Umbilical cord (tissue), 2 donors: Measurements from ENCODE around the gene OR4D2. TPM values are rescaled to one million over a fixed set of nuclear protein-coding genes. Genes with fewer than 3 reads are reported as not detected.

Source experiments
- DNase-seq: peaks from one replicate; pipeline ENCODE4 v3.0.0-alpha.2; 2015; ENCODE audit warnings: low spot score
- total RNA-seq: library from RNA; depleted of rRNA; stranded (reverse); fragments of >200 nt; gene quantifications from one replicate; pipeline ENCODE4 v1.2.3, GENCODE V29; 2014; ENCODE audit warnings: low replicate concordance; ENCODE audit not compliant: insufficient read depth

Gene OR4D2
- total RNA-seq, 1 donor from 2014 or later, result 2.2 TPM

DNA sequence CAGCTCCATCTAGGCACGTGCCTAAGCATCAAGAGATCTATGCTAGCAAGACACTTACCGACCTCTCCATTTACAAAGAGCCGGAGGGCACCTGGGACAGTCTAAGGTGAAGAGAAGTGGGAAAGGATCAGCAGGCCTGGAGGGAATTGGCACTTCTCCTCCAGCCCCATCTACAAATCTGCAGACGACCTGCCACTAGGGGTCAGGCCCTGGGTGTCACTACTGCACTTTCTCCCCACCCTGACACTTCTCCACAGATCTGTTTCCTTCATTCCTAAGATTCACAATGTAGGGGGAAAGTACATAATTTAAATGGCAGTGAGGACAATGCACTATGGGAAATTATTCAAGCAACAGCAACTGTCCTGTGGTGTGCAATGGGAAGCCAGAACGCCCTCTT is 44.1 kb downstream of the OR4D2 start:
- DNase-seq, result no peak

DNA sequence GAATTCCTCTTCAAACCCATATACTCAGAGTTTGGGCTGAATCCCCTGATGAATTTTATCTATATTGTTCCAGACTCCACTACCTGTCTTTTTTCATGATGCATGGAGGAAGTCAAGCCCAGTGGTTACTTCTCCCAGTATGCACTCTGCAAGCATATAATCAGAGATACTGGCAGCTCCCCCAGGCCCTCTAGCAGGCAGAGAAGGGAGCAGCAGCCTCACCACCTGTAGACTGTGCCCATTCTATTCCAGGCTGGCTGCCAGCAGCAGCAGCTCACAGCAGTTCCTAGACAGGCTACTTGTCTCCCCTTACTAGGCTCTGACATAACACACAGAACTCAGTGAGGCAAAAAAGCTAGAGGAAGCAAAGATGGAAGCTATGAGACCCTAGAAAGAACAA is 48.9 kb downstream of the OR4D2 start:
- no peak for DNase-seq

DNA sequence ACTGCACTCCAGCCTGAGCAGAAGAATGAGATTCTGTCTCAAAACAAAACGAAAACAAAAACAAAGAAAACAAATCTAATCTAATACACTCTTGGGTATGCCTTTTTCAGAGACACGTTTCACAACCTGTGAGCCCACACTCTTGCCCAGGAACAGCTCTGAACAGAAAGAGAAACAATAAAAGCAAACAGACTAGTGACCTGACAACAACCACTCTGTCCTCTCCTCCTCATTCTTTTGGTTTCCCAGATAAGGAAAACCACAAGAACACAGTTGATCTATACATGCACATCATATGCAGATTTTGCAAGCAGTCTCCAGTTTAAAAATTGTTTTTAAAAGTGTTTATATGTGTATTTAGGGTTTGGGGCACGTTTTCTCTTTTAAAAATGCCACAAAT is 51.0 kb downstream of the OR4D2 start:
- no peak for DNase-seq

DNA sequence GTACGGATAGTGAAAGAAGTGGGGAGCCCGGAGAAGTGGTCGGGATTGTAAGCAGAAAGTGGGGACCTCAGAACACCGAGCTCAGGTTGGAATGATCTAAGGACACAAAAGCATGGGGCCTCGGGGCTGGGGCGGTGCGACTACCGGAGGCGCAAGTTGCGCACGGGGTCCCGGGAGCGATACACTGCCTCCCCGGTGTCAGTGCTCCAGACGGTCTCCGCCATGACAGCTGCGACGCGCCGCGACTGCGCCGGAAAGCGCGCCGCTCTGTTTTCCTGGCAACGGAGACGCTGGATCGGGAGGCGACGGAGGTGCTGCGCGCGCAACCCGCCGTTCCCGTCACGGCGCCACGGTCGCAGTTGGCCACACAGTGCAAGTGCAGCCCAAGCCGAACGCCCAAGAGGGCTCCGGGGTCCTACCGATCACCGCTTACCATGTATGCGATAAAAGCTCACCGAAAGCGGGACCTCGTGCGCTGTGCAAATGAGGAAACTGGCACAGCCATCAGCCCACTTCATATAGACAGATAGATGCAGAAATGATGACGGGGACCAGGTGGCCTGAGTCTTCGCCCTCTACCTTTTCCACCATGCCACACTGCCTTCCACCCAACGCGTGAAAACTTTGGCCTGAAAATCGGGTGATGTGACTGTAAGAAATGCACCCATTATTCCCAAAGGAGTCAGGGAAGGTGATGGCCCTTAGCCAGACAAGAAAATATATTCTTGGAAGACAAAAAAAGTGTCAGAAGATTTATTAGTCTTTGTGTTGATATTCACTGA is 52.4 kb downstream of the OR4D2 start, which contains the start of gene MKS1:
TSS of gene MKS1 (minus strand) at position 249 of the 782 bp plus-strand sequence. CDS start at position 224, 25 bp downstream.
- DNase-seq, result peak; percentile 95

DNA sequence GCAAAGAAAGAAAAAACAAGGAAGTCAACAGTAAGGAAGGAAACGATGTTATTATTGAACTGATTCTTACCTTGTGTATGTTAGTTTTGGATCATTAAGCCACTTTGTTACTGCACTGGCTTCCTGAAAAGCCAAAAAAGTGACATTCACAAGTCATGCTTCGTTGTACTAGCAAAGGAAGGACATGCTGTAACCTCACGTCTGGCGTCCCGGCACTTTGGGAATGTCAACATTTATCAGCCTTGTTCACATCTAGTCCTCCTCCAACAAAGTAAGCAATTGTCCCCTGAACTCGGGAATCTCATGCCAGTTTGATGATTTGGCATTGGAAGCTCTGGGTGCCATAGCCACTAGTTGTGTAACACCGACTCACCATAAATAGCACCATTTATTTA is 53.0 kb downstream of the OR4D2 start:
- no peak for DNase-seq

Other genes with a start within 250 kb of the OR4D2 start
- gene CUEDC1, start 211.6 kb upstream of the OR4D2 start, total RNA-seq, result 38.3 TPM
- 50.3 TPM for gene VEZF1, start 178.7 kb upstream of the OR4D2 start, total RNA-seq
- 209 TPM for gene SRSF1, start 159.7 kb upstream of the OR4D2 start, total RNA-seq
- 20.5 TPM for gene DYNLL2, start 83.6 kb upstream of the OR4D2 start, total RNA-seq
- gene OR4D1, start 18.6 kb upstream of the OR4D2 start, total RNA-seq, result 4.6 TPM
- not detected for gene EPX, start 25.7 kb downstream of the OR4D2 start, total RNA-seq
- 6.5 TPM for gene MKS1, start 52.3 kb downstream of the OR4D2 start, total RNA-seq
- gene LPO, start 71.6 kb downstream of the OR4D2 start, total RNA-seq, result 0.24 TPM
- gene MPO, start 114.0 kb downstream of the OR4D2 start, total RNA-seq, result not detected
- gene TSPOAP1, start 161.8 kb downstream of the OR4D2 start, total RNA-seq, result 18.1 TPM
- gene SUPT4H1, start 185.2 kb downstream of the OR4D2 start, total RNA-seq, result 43.1 TPM